ENCODE results near the gene PPP2R2D. TPM values are rescaled to one million over a fixed set of nuclear protein-coding genes. Genes with fewer than 3 reads are reported as not detected.
"Not testable (repeated sequence)": the region's sequence is repeated elsewhere in the genome, so short reads cannot be mapped to it uniquely, and the experiment has no call there.

Gene PPP2R2D
- total RNA-seq, 4 donors from 2014 or later: 22.4 to 33.7 (median 29.1) TPM

GRCh38 chr10:131946880-131947279 lies 46.1 kb downstream of the PPP2R2D start:
- H3K9me3 ChIP-seq: no peaks in the 10 kb centered on the region
- H3K27ac ChIP-seq: peak overlapping the region in 1 of 4 donors; percentile 66
- DNase-seq (no peak), ATAC-seq (no peak)
- H3K4me3 ChIP-seq: no peak overlapping the region
- H3K27me3 ChIP-seq: no peaks in the 10 kb centered on the region
- peaks cover 0 to 76% of the 10 kb centered on the region in 2 donors for H3K36me3 ChIP-seq
- H3K4me1 ChIP-seq: peaks cover 10 to 15% of the 10 kb centered on the region in 2 donors
- in situ Hi-C loops (cut with MboI; ENCODE audit: low sequenced_read_pairs in 4 of 4) (no loop called here), intact Hi-C loops (cut with DNase I; ENCODE audit: low total_unique reads) (loop anchor here (5.0 kb wide), 1 partner anchor 65 kb away; no protein-coding TSS in a partner anchor)
- no peak for TF ChIP-seq POLR2A (IDR thresholded peaks at IDR 0.05)
- TF ChIP-seq, protein P1, sequence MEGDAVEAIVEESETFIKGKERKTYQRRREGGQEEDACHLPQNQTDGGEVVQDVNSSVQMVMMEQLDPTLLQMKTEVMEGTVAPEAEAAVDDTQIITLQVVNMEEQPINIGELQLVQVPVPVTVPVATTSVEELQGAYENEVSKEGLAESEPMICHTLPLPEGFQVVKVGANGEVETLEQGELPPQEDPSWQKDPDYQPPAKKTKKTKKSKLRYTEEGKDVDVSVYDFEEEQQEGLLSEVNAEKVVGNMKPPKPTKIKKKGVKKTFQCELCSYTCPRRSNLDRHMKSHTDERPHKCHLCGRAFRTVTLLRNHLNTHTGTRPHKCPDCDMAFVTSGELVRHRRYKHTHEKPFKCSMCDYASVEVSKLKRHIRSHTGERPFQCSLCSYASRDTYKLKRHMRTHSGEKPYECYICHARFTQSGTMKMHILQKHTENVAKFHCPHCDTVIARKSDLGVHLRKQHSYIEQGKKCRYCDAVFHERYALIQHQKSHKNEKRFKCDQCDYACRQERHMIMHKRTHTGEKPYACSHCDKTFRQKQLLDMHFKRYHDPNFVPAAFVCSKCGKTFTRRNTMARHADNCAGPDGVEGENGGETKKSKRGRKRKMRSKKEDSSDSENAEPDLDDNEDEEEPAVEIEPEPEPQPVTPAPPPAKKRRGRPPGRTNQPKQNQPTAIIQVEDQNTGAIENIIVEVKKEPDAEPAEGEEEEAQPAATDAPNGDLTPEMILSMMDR (IDR thresholded peaks at IDR 0.05 in 4 of 5, conservative IDR thresholded peaks at IDR 0.05 in 1 of 5): no peak

DNA sequence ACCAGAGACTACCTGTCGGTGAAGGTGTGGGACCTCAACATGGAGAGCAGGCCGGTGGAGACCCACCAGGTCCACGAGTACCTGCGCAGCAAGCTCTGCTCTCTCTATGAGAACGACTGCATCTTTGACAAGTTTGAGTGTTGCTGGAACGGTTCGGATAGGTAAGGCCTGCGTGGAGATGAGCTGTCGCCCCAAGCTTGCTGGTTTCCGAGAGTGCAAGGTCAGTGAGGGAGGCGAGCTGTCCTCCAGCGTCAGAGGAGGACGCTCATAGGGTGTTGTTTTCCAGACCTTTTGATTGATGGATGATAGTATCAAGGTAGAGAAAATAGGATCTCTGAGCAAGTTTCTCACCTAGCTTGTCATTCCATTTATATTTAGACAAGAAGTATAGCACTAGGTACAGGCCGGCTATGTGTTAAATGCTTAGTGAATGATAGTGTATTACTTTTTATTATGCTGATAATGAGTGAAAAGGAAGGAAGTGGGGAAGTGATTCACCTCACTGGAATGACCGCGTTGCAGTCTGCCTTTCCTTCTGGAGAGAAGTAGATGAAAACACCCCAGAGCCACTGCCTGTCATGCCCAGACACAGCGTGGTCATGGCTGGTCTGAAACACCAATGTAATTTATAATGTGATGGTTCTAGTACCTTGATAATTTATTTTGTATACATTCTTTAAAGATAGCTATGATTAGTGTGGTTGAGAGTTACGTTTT lies 47.0 kb downstream of the PPP2R2D start:
- Histone ChIP-seq H3K9me3 (no peaks in the 10 kb centered on the region), H3K36me3 (peaks cover 0 to 72% of the 10 kb centered on the region in 2 donors), H3K4me1 (peaks cover 10 to 15% of the 10 kb centered on the region in 2 donors), H3K27me3 (no peaks in the 10 kb centered on the region), H3K27ac (peak overlapping the region in 1 of 4 donors; percentile 79), H3K4me3 (no peak overlapping the region)
- TF ChIP-seq, protein P1 (IDR thresholded peaks at IDR 0.05 in 4 of 5, conservative IDR thresholded peaks at IDR 0.05 in 1 of 5): no peak
- no peak for TF ChIP-seq POLR2A (IDR thresholded peaks at IDR 0.05)
- DNase-seq (no peak), ATAC-seq (no peak)
- intact Hi-C loops (cut with DNase I; ENCODE audit: low total_unique reads): loop anchor here (2.0 to 5.0 kb wide), 2 partner anchors 47 to 65 kb away; partner anchors contain the start of gene PPP2R2D
- in situ Hi-C loops (cut with MboI; ENCODE audit: low sequenced_read_pairs in 4 of 4): no loop called here

GRCh38 chr10:131948501-131948900 lies 47.7 kb downstream of the PPP2R2D start:
- DNase-seq (no peak), ATAC-seq (no peak)
- Histone ChIP-seq H3K4me3 (no peak overlapping the region), H3K36me3 (peaks cover 0 to 72% of the 10 kb centered on the region in 2 donors), H3K27ac (peak overlapping the region; percentile 47 to 92 (median 81)), H3K9me3 (no peaks in the 10 kb centered on the region), H3K4me1 (peaks cover 10 to 15% of the 10 kb centered on the region in 2 donors), H3K27me3 (no peaks in the 10 kb centered on the region)
- in situ Hi-C loops (cut with MboI; ENCODE audit: low sequenced_read_pairs in 4 of 4) (no loop called here), intact Hi-C loops (cut with DNase I; ENCODE audit: low total_unique reads) (loop anchor here (2.0 to 5.0 kb wide), 2 partner anchors 48 to 64 kb away; partner anchors contain the start of gene PPP2R2D)
- no peak for TF ChIP-seq POLR2A (IDR thresholded peaks at IDR 0.05)
- TF ChIP-seq, protein P1 (IDR thresholded peaks at IDR 0.05 in 4 of 5, conservative IDR thresholded peaks at IDR 0.05 in 1 of 5): no peak

- Histone ChIP-seq H3K4me1 (peaks cover 10 to 15% of the 10 kb centered on the region in 2 donors), H3K9me3 (no peaks in the 10 kb centered on the region), H3K4me3 (no peak overlapping the region), H3K36me3 (peaks cover 0 to 72% of the 10 kb centered on the region in 2 donors), H3K27ac (peak overlapping the region; percentile 47 to 92 (median 81)), H3K27me3 (no peaks in the 10 kb centered on the region)
- intact Hi-C loops (cut with DNase I; ENCODE audit: low total_unique reads) (loop anchor here (2.0 to 5.0 kb wide), 2 partner anchors 48 to 63 kb away; partner anchors contain the start of gene PPP2R2D), in situ Hi-C loops (cut with MboI; ENCODE audit: low sequenced_read_pairs in 4 of 4) (no loop called here)
- DNase-seq (peak; percentile 64 to 74), ATAC-seq (peak; percentile 85 to 92)
- TF ChIP-seq POLR2A (IDR thresholded peaks at IDR 0.05): no peak
- TF ChIP-seq, protein P1 (IDR thresholded peaks at IDR 0.05 in 4 of 5, conservative IDR thresholded peaks at IDR 0.05 in 1 of 5): no peak
These were observed 48.4 kb downstream of the PPP2R2D start for GRCh38 chr10:131949041-131949862.

DNA sequence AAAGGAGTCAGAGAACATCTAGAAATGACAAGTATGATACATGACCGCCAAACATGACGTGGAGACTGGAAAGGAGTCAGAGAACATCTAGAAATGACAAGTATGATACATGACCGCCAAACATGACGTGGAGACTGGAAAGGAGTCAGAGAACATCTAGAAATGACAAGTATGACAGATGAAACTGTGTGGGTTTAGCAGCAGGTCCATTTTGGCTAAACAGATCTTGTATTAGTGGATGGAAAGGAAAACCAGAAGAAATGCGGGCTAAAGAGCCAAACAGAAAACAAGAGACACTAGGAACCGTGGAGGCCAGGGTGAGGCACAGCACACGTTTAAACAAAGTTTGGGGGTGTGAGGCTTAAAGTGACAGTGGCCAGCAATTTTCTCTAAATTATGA lies 49.1 kb downstream of the PPP2R2D start:
- Histone ChIP-seq H3K36me3 (peaks cover 0 to 66% of the 10 kb centered on the region in 2 donors), H3K4me1 (peaks cover 10 to 15% of the 10 kb centered on the region in 2 donors), H3K27ac (peak overlapping the region; percentile 20 to 84 (median 78))
- H3K4me3 ChIP-seq; DNase-seq; in situ Hi-C loops (cut with MboI; ENCODE audit: low sequenced_read_pairs in 4 of 4); ATAC-seq; H3K9me3 ChIP-seq; H3K27me3 ChIP-seq: not testable (repeated sequence)
- intact Hi-C loops (cut with DNase I; ENCODE audit: low total_unique reads): loop anchor here (2.0 to 5.0 kb wide), 2 partner anchors 49 to 62 kb away; partner anchors contain the start of gene PPP2R2D

All from gastrocnemius medialis (tissue), 4 donors.